Neural cell (in vitro differentiated cells): ENCODE data around the gene TBC1D2.

Source experiments
- EP300 ChIP-seq: fragments of 450-650 bp; conservative IDR thresholded peaks from 2 replicates; pipeline ENCODE4 v1.6.1; 2014; ENCODE audit warnings: antibody characterized with exemption, mild to moderate bottlenecking, moderate library complexity; ENCODE audit not compliant: poor library complexity, severe bottlenecking
- EZH2 ChIP-seq: fragments of 200-600, 300-800 bp; shearing (Covaris generic), sonication (generic); IDR thresholded peaks from 2 replicates; pipeline ENCODE4 v1.6.1; 2014; ENCODE audit warnings: antibody characterized with exemption, low read length, borderline replicate concordance, mild to moderate bottlenecking; ENCODE audit not compliant: insufficient read depth, poor library complexity, severe bottlenecking
- MXI1 ChIP-seq: fragments of 450-650 bp; conservative IDR thresholded peaks from 2 replicates; pipeline ENCODE4 v1.6.1; 2014; ENCODE audit warnings: antibody characterized with exemption, mild to moderate bottlenecking; ENCODE audit not compliant: poor library complexity, severe bottlenecking
- POLR2AphosphoS5 ChIP-seq: IDR thresholded peaks from 2 replicates; pipeline ENCODE4 v1.6.1; 2012
- RAD21 ChIP-seq: fragments of 450-650 bp; conservative IDR thresholded peaks from 2 replicates; pipeline ENCODE4 v1.6.1; 2014; ENCODE audit warnings: antibody characterized with exemption, mild to moderate bottlenecking, moderate library complexity
- SMC3 ChIP-seq: fragments of 450-650 bp; conservative IDR thresholded peaks from 2 replicates; pipeline ENCODE4 v1.6.1; 2014; ENCODE audit warnings: antibody characterized with exemption, mild to moderate bottlenecking, moderate library complexity; ENCODE audit not compliant: poor library complexity
- TAF1 ChIP-seq: IDR thresholded peaks from 2 replicates; pipeline ENCODE4 v1.6.1; 2012; ENCODE audit warnings: low read depth
- TF ChIP-seq, protein P1 (sequence below): fragments of 450-650 bp; IDR thresholded peaks from 2 replicates; pipeline ENCODE4 v1.5.1; 2014; ENCODE audit warnings: antibody characterized with exemption, mild to moderate bottlenecking, moderate library complexity; ENCODE audit not compliant: poor library complexity, severe bottlenecking
- TF ChIP-seq, protein P2 (sequence below): IDR thresholded peaks from 2 replicates; pipeline ENCODE4 v1.6.1; 2012; ENCODE audit warnings: borderline replicate concordance

DNA sequence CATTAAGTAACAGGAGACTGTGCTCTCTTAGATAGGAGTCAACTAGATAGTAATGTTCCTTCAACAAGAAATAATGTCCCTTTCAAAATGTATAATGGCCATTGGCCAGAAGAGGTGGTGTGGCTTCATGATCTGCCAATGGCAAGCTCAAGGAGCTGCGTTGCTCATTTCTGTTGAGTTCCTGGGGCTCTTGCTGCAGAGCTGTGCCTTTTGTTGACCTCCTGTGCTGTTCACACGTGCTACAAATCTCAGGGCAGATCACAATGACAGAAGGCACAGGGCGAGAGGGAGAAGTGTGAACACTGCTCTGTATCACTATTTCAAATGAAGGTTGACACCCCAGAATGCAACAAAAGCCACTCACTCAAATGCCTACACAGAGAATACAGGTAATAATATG lies 16.0 kb upstream of the TBC1D2 start:
- TF ChIP-seq POLR2AphosphoS5 (no peak), EP300 (no peak), RAD21 (no peak), SMC3 (no peak), EZH2 (no peak), MXI1 (no peak), TAF1 (no peak)
- TF ChIP-seq, protein P1, sequence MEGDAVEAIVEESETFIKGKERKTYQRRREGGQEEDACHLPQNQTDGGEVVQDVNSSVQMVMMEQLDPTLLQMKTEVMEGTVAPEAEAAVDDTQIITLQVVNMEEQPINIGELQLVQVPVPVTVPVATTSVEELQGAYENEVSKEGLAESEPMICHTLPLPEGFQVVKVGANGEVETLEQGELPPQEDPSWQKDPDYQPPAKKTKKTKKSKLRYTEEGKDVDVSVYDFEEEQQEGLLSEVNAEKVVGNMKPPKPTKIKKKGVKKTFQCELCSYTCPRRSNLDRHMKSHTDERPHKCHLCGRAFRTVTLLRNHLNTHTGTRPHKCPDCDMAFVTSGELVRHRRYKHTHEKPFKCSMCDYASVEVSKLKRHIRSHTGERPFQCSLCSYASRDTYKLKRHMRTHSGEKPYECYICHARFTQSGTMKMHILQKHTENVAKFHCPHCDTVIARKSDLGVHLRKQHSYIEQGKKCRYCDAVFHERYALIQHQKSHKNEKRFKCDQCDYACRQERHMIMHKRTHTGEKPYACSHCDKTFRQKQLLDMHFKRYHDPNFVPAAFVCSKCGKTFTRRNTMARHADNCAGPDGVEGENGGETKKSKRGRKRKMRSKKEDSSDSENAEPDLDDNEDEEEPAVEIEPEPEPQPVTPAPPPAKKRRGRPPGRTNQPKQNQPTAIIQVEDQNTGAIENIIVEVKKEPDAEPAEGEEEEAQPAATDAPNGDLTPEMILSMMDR, result no peak
- TF ChIP-seq, protein P2, sequence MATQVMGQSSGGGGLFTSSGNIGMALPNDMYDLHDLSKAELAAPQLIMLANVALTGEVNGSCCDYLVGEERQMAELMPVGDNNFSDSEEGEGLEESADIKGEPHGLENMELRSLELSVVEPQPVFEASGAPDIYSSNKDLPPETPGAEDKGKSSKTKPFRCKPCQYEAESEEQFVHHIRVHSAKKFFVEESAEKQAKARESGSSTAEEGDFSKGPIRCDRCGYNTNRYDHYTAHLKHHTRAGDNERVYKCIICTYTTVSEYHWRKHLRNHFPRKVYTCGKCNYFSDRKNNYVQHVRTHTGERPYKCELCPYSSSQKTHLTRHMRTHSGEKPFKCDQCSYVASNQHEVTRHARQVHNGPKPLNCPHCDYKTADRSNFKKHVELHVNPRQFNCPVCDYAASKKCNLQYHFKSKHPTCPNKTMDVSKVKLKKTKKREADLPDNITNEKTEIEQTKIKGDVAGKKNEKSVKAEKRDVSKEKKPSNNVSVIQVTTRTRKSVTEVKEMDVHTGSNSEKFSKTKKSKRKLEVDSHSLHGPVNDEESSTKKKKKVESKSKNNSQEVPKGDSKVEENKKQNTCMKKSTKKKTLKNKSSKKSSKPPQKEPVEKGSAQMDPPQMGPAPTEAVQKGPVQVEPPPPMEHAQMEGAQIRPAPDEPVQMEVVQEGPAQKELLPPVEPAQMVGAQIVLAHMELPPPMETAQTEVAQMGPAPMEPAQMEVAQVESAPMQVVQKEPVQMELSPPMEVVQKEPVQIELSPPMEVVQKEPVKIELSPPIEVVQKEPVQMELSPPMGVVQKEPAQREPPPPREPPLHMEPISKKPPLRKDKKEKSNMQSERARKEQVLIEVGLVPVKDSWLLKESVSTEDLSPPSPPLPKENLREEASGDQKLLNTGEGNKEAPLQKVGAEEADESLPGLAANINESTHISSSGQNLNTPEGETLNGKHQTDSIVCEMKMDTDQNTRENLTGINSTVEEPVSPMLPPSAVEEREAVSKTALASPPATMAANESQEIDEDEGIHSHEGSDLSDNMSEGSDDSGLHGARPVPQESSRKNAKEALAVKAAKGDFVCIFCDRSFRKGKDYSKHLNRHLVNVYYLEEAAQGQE, result no peak
